22Rv1 (cell line): Measurements from ENCODE around the gene TYROBP.

Experiments used
- H3K27ac ChIP-seq: fragments of 450-650 bp; 2 replicates; pipeline ENCODE4 v1.5.1; 2017
- ZFX ChIP-seq: fragments of 450-650 bp; IDR thresholded peaks from 2 replicates; pipeline ENCODE4 v1.6.1; 2017; ENCODE audit warnings: antibody characterized with exemption, borderline replicate concordance
- TF ChIP-seq, protein P1 (sequence below): fragments of 450-650 bp; IDR thresholded peaks from 2 replicates; pipeline ENCODE4 v1.5.1; 2017; ENCODE audit warnings: mild to moderate bottlenecking

The TYROBP gene

DNA sequence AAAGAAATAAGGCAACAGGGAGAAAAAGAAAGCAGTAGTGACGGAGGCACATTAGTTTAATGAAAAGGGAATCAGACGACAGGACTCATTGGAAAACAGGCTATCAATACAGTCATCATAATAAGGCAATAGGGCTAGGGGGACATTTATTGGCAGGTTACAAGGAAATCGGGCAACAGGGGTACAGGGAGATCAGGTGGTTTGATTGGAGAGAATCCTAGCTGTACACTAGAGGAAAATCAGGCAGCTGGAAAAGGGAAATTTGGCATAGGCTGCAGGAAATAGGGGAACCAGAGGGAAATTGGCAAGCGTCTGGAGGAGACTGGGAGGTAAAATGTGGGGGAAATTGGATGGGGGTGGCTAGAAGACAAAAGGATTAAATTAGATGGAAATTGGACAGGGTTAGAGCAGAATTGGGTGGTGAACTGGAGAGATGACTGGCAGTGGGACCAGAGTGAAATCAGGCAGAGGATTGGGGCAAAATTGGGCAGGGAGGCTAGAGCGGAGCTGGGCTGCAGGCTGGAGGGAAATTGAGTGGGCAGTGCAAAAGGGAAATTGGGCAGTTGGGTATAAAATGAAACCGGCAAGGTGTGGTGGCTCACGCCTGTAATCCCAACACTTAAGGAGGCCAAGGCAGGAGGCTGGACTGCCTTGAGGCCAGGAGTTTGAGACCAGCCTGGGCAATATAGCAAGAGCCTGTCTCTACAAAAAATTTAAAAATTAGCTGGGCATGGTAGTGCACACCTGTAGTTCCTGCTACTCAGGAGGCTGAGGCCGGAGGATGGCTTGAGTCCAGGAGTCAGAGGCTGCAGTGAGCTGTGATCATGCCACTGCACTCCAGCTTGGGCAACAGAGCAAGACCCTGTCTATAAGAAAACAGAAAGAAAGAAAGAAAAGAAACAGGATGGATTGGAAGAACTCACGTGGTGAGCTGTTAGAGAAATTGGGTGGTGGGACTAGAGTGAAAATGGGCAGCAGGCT is 35.5 kb upstream of the TYROBP start:
- TF ChIP-seq, protein P1, sequence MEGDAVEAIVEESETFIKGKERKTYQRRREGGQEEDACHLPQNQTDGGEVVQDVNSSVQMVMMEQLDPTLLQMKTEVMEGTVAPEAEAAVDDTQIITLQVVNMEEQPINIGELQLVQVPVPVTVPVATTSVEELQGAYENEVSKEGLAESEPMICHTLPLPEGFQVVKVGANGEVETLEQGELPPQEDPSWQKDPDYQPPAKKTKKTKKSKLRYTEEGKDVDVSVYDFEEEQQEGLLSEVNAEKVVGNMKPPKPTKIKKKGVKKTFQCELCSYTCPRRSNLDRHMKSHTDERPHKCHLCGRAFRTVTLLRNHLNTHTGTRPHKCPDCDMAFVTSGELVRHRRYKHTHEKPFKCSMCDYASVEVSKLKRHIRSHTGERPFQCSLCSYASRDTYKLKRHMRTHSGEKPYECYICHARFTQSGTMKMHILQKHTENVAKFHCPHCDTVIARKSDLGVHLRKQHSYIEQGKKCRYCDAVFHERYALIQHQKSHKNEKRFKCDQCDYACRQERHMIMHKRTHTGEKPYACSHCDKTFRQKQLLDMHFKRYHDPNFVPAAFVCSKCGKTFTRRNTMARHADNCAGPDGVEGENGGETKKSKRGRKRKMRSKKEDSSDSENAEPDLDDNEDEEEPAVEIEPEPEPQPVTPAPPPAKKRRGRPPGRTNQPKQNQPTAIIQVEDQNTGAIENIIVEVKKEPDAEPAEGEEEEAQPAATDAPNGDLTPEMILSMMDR: no peak
- no peak overlapping the region for H3K27ac ChIP-seq

DNA sequence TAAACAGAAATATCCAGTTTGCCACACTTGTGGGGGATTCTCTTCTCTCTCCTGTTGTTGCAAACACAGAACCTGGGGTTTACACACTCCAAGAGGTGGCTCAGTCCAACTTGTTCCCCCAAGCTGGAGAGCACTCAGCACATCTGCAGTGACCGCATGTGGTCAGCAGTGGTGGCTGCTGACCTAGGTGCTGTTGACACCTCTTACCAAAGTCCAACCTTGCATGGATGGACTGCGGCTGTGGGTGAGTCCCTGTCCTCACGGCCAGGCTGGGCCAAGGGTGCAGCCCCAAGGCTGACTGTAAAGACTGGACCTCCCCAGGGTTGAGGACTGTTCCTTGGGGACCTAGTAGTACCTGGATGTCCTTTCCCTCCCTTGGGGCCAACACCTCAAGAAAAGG is 34.1 kb upstream of the TYROBP start:
- no peak for TF ChIP-seq ZFX
- TF ChIP-seq, protein P1: no peak
- H3K27ac ChIP-seq: no peak overlapping the region

DNA sequence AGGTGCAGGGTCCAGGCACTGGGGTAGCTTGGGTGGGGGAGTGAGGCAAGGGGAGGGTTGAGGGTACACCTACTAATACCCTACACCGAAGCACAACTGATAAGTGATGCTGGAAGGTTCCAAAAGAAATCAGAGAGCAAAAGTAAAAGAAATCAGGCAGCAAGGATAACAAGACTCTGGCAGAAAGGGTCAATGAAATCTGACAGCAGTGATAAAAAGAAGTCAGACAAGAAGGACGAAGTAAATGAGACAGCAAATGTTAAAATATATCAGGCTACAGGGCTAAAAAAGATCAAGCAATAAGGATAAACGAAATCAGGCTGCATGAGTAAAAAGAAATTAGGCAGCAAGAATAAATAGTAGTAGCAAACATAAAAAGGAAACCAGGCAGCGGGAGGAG is 32.7 kb upstream of the TYROBP start:
- no peak for TF ChIP-seq ZFX
- no peak overlapping the region for H3K27ac ChIP-seq

DNA sequence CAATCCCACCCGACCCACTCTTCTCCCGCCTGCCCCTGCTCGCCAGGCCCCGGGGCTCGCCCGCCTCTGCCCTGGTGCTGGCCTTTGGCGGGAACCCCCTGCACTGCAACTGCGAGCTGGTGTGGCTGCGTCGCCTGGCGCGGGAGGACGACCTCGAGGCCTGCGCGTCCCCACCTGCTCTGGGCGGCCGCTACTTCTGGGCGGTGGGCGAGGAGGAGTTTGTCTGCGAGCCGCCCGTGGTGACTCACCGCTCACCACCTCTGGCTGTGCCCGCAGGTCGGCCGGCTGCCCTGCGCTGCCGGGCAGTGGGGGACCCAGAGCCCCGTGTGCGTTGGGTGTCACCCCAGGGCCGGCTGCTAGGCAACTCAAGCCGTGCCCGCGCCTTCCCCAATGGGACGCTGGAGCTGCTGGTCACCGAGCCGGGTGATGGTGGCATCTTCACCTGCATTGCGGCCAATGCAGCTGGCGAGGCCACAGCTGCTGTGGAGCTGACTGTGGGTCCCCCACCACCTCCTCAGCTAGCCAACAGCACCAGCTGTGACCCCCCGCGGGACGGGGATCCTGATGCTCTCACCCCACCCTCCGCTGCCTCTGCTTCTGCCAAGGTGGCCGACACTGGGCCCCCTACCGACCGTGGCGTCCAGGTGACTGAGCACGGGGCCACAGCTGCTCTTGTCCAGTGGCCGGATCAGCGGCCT is 32.1 kb upstream of the TYROBP start:
- no peak overlapping the region for H3K27ac ChIP-seq
- TF ChIP-seq, protein P1: no peak
- TF ChIP-seq ZFX: no peak

DNA sequence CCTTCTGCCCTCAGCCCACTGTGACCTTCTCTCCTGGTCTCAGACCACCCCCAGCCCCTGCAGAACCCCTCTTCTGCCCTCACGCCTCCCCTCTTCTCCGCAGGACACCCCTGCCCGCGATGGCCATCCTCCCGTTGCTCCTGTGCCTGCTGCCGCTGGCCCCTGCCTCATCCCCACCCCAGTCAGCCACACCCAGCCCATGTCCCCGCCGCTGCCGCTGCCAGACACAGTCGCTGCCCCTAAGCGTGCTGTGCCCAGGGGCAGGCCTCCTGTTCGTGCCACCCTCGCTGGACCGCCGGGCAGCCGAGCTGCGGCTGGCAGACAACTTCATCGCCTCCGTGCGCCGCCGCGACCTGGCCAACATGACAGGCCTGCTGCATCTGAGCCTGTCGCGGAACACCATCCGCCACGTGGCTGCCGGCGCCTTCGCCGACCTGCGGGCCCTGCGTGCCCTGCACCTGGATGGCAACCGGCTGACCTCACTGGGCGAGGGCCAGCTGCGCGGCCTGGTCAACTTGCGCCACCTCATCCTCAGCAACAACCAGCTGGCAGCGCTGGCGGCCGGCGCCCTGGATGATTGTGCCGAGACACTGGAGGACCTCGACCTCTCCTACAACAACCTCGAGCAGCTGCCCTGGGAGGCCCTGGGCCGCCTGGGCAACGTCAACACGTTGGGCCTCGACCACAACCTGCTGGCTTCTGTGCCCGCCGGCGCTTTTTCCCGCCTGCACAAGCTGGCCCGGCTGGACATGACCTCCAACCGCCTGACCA is 31.4 kb upstream of the TYROBP start:
- TF ChIP-seq, protein P1: no peak
- no peak for TF ChIP-seq ZFX

DNA sequence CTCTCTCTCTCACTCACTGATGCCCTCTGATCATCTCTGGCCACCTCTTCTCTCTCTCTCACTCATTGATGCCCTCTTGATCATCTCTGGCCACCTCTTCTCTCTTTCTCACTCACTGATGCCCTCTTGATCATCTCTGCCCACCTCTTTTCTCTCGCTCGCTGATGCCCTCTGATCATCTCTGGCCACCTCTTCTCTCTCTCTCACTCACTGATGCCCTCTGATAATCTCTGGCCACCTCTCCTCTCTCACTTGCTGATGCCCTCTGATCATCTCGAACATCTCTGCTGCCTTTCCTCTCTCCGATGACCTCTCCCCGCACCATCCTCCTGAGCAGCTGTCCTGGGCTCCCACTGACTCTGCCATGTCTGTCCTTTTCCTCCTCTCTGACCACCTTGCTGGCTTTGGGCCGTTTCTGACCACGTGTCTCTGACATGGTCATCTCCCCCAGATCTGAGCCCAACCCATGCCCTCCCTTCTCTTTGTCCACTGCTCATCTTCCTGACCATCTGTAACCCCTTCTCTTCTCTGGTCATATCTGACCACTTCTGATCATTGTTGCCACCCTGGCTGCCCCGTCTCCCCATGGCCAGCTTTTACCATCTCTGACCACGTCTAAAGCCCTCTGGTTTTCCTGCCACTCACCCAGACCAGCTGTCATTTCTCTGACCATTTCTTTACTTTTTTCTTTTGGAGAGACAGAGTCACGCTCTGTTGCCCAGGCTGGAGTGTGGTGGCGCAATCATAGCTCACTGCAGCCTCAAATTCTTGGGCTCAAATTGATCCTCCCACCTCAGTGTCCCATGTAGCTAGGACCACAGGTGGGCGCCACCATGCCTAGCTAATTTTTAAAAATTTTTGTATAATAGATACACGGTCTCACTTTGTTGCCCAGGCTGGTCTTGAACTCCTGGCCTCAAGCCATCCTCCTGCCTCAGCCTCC is 30.5 kb upstream of the TYROBP start:
- peak overlapping the region; percentile 55 for H3K27ac ChIP-seq
- TF ChIP-seq ZFX: no peak
- TF ChIP-seq, protein P1: no peak

More for the DNA sequence above, 31.4 kb upstream of the TYROBP start:
- no peak overlapping the region for H3K27ac ChIP-seq
